CD14-positive monocyte (primary cell): Measurements from ENCODE around the gene RNF220. TPM values are rescaled to one million over a fixed set of nuclear protein-coding genes. Genes with fewer than 3 reads are reported as not detected.

Source experiments
- DNase-seq, 3 donors: peaks; one replicate each; pipeline ENCODE4 v3.0.0-alpha.2; 2011 to 2022
- H2AFZ ChIP-seq: 2 replicates; pipeline ENCODE4 v1.6.0; 2012; ENCODE audit warnings: mild to moderate bottlenecking, low read depth, low read length, inconsistent platforms; ENCODE audit not compliant: insufficient read depth, poor library complexity, severe bottlenecking
- H3K27ac ChIP-seq, 2 donors: 1 replicate in 1 of 2; 2 replicates in 1 of 2; pipeline ENCODE4 v1.5.1; 2012 to 2013; ENCODE audit warnings: low read length in 2 of 2, control low read depth in 1 of 2, inconsistent platforms in 1 of 2, low read depth in 1 of 2, mild to moderate bottlenecking in 1 of 2
- H3K27me3 ChIP-seq, 2 donors: one replicate each; pipeline versions ENCODE4 v1.6.0 to v1.6.1; 2011 to 2013; ENCODE audit warnings: low read length in 2 of 2; ENCODE audit not compliant: control insufficient read depth in 2 of 2, insufficient read depth in 2 of 2
- H3K36me3 ChIP-seq, 2 donors: replicated peaks in 1 of 2; 1 replicate in 1 of 2; 2 replicates in 1 of 2; pipeline versions ENCODE4 v1.5.1 to v1.6.1; 2012 to 2013; ENCODE audit warnings: low read length in 2 of 2, control low read depth in 1 of 2, inconsistent platforms in 1 of 2, mild to moderate bottlenecking in 1 of 2; ENCODE audit not compliant: insufficient read depth in 2 of 2, control insufficient read depth in 1 of 2
- H3K4me1 ChIP-seq, 2 donors: 1 replicate in 1 of 2; 2 replicates in 1 of 2; pipeline versions ENCODE4 v1.5.1 to v1.6.1; 2012 to 2013; ENCODE audit warnings: low read length in 2 of 2, control low read depth in 1 of 2, inconsistent platforms in 1 of 2, mild to moderate bottlenecking in 1 of 2, moderate library complexity in 1 of 2; ENCODE audit not compliant: insufficient read depth in 2 of 2, control insufficient read depth in 1 of 2
- H3K4me2 ChIP-seq: replicated peaks from 2 replicates; pipeline ENCODE3; 2012; ENCODE audit warnings: low read length, moderate library complexity, mild to moderate bottlenecking; ENCODE audit not compliant: poor library complexity, severe bottlenecking; ENCODE audit errors: extremely low read depth
- H3K4me3 ChIP-seq, 3 experiments: fragments of 200-600 bp in 1 of 3; sonication (generic) in 1 of 3; replicated peaks in 1 of 3; 1 replicate in 2 of 3; 2 replicates in 1 of 3; pipeline ENCODE4 v1.5.1; 2011 to 2013; ENCODE audit warnings: low read length in 3 of 3, mild to moderate bottlenecking in 3 of 3, control low read depth in 2 of 3, low read depth in 2 of 3, inconsistent platforms in 1 of 3, moderate library complexity in 1 of 3
- H3K79me2 ChIP-seq: 2 replicates; pipeline ENCODE4 v1.6.0; 2012; ENCODE audit warnings: mild to moderate bottlenecking, control low read depth, inconsistent platforms, low read length, moderate library complexity; ENCODE audit not compliant: insufficient read depth
- H3K9ac ChIP-seq: 2 replicates; pipeline ENCODE4 v1.6.0; 2017; ENCODE audit warnings: low read length, mild to moderate bottlenecking; ENCODE audit not compliant: insufficient read depth, poor library complexity, severe bottlenecking
- H3K9me3 ChIP-seq, 2 donors: replicated peaks in 1 of 2; 1 replicate in 1 of 2; 2 replicates in 1 of 2; pipeline versions ENCODE4 v1.5.1 to v1.6.1; 2012 to 2013; ENCODE audit warnings: low read length in 2 of 2, control low read depth in 1 of 2; ENCODE audit not compliant: control insufficient read depth in 1 of 2, insufficient read depth in 1 of 2
- H4K20me1 ChIP-seq: 2 replicates; pipeline ENCODE4 v1.6.0; 2012; ENCODE audit warnings: mild to moderate bottlenecking, low read length, control low read depth, moderate library complexity; ENCODE audit not compliant: insufficient read depth
- H3K27ac Mint-ChIP-seq, 7 donors: one replicate each; pipeline ENCODE4 v1.8.0; 2020; ENCODE audit warnings: mild to moderate bottlenecking in 7 of 7, mixed read lengths in 7 of 7, moderate library complexity in 6 of 7, inconsistent platforms in 2 of 7
- H3K27me3 Mint-ChIP-seq, 3 donors: one replicate each; pipeline ENCODE4 v1.8.0; 2021 to 2022; ENCODE audit warnings: low read depth in 3 of 3, mild to moderate bottlenecking in 3 of 3, mixed read lengths in 3 of 3, moderate library complexity in 3 of 3, inconsistent platforms in 1 of 3
- H3K36me3 Mint-ChIP-seq, 2 donors: one replicate each; pipeline ENCODE4 v1.8.0; 2020; ENCODE audit warnings: mixed read lengths in 2 of 2, inconsistent platforms in 1 of 2, mild to moderate bottlenecking in 1 of 2
- H3K4me1 Mint-ChIP-seq: one replicate; pipeline ENCODE4 v1.8.0; 2020; ENCODE audit warnings: mild to moderate bottlenecking, mixed read lengths
- H3K4me3 Mint-ChIP-seq, 2 donors: one replicate each; pipeline ENCODE4 v1.8.0; 2020; ENCODE audit warnings: mild to moderate bottlenecking in 2 of 2, mixed read lengths in 2 of 2, moderate library complexity in 1 of 2
- H3K9me3 Mint-ChIP-seq, 7 donors: one replicate each; pipeline ENCODE4 v1.8.0; 2020 to 2022; ENCODE audit warnings: mixed read lengths in 7 of 7, mild to moderate bottlenecking in 6 of 7, moderate library complexity in 6 of 7, inconsistent platforms in 2 of 7
- WGBS: methylation state at CpG from one replicate; pipeline ENCODE4 v1.1.5; 2013; ENCODE audit warnings: missing lambda C conversion rate; ENCODE audit not compliant: insufficient coverage; 5-methylcytosine and 5-hydroxymethylcytosine counted together
- intact Hi-C, 2 donors: fragments of 100-400 bp; cut with micrococcal nuclease; formaldehyde crosslinking; loops; one replicate each; pipeline versions ENCODE4 v1.15.0 to v1.15.1; 2023
- polyA plus RNA-seq, 3 donors: library from polyadenylated mRNA; depleted of rRNA in 1 of 3; unstranded in 2 of 3; stranded (reverse) in 1 of 3; fragments of 300-500 nt in 2 of 3; fragments of >200 nt in 1 of 3; fragmentation: Illumina TruSeq in 2 of 3; gene quantifications; 1 replicate in 2 of 3; 2 replicates in 1 of 3; pipeline ENCODE4 v1.2.3, GENCODE V29; 2012 to 2021
- TF ChIP-seq, protein P1 (sequence below): fragments of 200-600 bp; IDR thresholded peaks from one replicate; pipeline ENCODE4 v1.8.0; 2022; ENCODE audit warnings: antibody characterized with exemption, mild to moderate bottlenecking

The RNF220 gene
- polyA plus RNA-seq, 3 donors = 39.4 to 133 (median 49.4) TPM

DNA sequence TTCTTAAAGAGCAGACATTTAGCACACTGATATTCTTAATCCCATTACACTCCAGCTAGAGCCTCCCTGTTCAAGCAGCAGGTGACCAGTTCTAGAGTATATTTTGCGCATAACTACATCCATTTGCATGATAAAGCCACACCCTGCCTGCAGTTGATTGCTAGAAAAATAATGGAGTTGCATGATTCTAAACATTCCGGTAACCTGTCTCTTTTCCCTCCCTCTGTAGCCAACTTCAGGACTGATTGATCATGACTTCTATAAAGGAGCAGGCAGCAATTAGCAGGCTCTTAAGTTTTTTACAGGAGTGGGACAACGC, 284.4 kb downstream of the RNF220 start:
- Histone ChIP-seq H2AFZ (no peak overlapping the region), H3K36me3 (no peaks in the 10 kb centered on the region), H4K20me1 (no peaks in the 10 kb centered on the region), H3K27me3 (no peaks in the 10 kb centered on the region), H3K27ac (no peak overlapping the region), H3K9ac (no peak overlapping the region), H3K79me2 (no peaks in the 10 kb centered on the region), H3K4me1 (peaks cover 18 to 20% of the 10 kb centered on the region in 2 donors), H3K4me2 (no peak overlapping the region), H3K4me3 (no peak overlapping the region), H3K9me3 (no peaks in the 10 kb centered on the region)
- peaks cover 9 to 11% (median 11%) of the 10 kb centered on the region in 3 donors for H3K27me3 Mint-ChIP-seq
- peaks cover 21% of the 10 kb centered on the region for H3K4me1 Mint-ChIP-seq
- no peak overlapping the region for H3K4me3 Mint-ChIP-seq
- peaks cover 0 to 1% of the 10 kb centered on the region in 2 donors for H3K36me3 Mint-ChIP-seq
- intact Hi-C loops = no loop called here
- TF ChIP-seq, protein P1, sequence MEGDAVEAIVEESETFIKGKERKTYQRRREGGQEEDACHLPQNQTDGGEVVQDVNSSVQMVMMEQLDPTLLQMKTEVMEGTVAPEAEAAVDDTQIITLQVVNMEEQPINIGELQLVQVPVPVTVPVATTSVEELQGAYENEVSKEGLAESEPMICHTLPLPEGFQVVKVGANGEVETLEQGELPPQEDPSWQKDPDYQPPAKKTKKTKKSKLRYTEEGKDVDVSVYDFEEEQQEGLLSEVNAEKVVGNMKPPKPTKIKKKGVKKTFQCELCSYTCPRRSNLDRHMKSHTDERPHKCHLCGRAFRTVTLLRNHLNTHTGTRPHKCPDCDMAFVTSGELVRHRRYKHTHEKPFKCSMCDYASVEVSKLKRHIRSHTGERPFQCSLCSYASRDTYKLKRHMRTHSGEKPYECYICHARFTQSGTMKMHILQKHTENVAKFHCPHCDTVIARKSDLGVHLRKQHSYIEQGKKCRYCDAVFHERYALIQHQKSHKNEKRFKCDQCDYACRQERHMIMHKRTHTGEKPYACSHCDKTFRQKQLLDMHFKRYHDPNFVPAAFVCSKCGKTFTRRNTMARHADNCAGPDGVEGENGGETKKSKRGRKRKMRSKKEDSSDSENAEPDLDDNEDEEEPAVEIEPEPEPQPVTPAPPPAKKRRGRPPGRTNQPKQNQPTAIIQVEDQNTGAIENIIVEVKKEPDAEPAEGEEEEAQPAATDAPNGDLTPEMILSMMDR = no peak
- no peak for DNase-seq
- H3K27ac Mint-ChIP-seq = no peak overlapping the region
- whole genome bisulfite sequencing = 97% methylated on average over 2 of the region's 3 CpGs
- peaks cover 0 to 2% (median 0%) of the 10 kb centered on the region in 7 donors for H3K9me3 Mint-ChIP-seq

GRCh38 chr1:44693159-44693558, 288.1 kb downstream of the RNF220 start:
- Histone ChIP-seq H4K20me1 (no peaks in the 10 kb centered on the region), H3K27ac (no peak overlapping the region), H3K27me3 (peaks cover 0 to 2% of the 10 kb centered on the region in 2 donors), H3K4me1 (peaks cover 21% of the 10 kb centered on the region in 2 donors), H3K79me2 (no peaks in the 10 kb centered on the region), H3K4me3 (no peak overlapping the region), H3K4me2 (no peak overlapping the region), H3K9ac (no peak overlapping the region), H2AFZ (no peak overlapping the region), H3K36me3 (no peaks in the 10 kb centered on the region), H3K9me3 (no peaks in the 10 kb centered on the region)
- DNase-seq = no peak
- Mint-ChIP-seq H3K4me1 (peaks cover 23% of the 10 kb centered on the region), H3K4me3 (no peak overlapping the region), H3K9me3 (no peaks in the 10 kb centered on the region), H3K36me3 (peaks cover 0 to 1% of the 10 kb centered on the region in 2 donors), H3K27me3 (peaks cover 13 to 18% (median 18%) of the 10 kb centered on the region in 3 donors), H3K27ac (no peak overlapping the region)
- no CpG with 5 or more reads among the region's 2 CpGs for WGBS
- intact Hi-C loops = no loop called here
- TF ChIP-seq, protein P1 = no peak
